Left ventricle myocardium superior (tissue), 1 donor: ENCODE data around the gene SMDT1. TPM values are rescaled to one million over a fixed set of nuclear protein-coding genes. Genes with fewer than 3 reads are reported as not detected.

Experiments
- total RNA-seq: library from RNA; stranded (reverse); fragmentation: NEBNext Ultra II Directional; extraction: Animal tissue kit (Norgen Biotek cat#: 25700); gene quantifications from one replicate; pipeline ENCODE4 v1.2.1, GENCODE V29; 2021
- donor health status: DM: no; HTN: yes; CAD: no; lungs with severe emphysema.

Gene SMDT1
- total RNA-seq, 1 donor from 2014 or later, result 165 TPM

Other genes with a start within 250 kb of the SMDT1 start
- gene SREBF2, start 246.6 kb upstream of the SMDT1 start, total RNA-seq, result 89.7 TPM
- gene SHISA8, start 164.6 kb upstream of the SMDT1 start, total RNA-seq, result 10.2 TPM
- 1.6 TPM for gene TNFRSF13C, start 152.9 kb upstream of the SMDT1 start, total RNA-seq
- 0.52 TPM for gene CENPM, start 132.5 kb upstream of the SMDT1 start, total RNA-seq
- gene SEPTIN3, start 110.3 kb upstream of the SMDT1 start, total RNA-seq, result 0.22 TPM
- gene WBP2NL, start 80.9 kb upstream of the SMDT1 start, total RNA-seq, result 0.47 TPM
- 13.4 TPM for gene NAGA, start 8.9 kb upstream of the SMDT1 start, total RNA-seq
- gene PHETA2, start 5.5 kb upstream of the SMDT1 start, total RNA-seq, result 2.7 TPM
- gene NDUFA6, start 11.1 kb downstream of the SMDT1 start, total RNA-seq, result 316 TPM
- gene CYP2D6, start 51.1 kb downstream of the SMDT1 start, total RNA-seq, result not detected
- gene TCF20, start 191.0 kb downstream of the SMDT1 start, total RNA-seq, result 14.9 TPM